Endothelial cell of umbilical vein (primary cell): ENCODE data around the gene CACNG4.

Experiments
- EZH2 ChIP-seq: IDR thresholded peaks from 2 replicates; pipeline ENCODE4 v1.6.1; 2012; ENCODE audit warnings: borderline replicate concordance, low read depth, mild to moderate bottlenecking, moderate library complexity, low read length, inconsistent platforms; ENCODE audit not compliant: severe bottlenecking
- FOS ChIP-seq: IDR thresholded peaks from 2 replicates; pipeline ENCODE4 v1.6.1; 2011; ENCODE audit warnings: mild to moderate bottlenecking, low read length, moderate library complexity, borderline replicate concordance; ENCODE audit not compliant: insufficient read depth
- JUN ChIP-seq: IDR thresholded peaks from 2 replicates; pipeline ENCODE4 v1.6.1; 2011; ENCODE audit warnings: borderline replicate concordance, low read depth; ENCODE audit not compliant: insufficient read length, insufficient read depth
- POLR2A ChIP-seq: IDR thresholded peaks from 2 replicates; pipeline ENCODE4 v1.6.1; 2012; ENCODE audit warnings: low read depth, mild to moderate bottlenecking, control low read depth, low read length
- TF ChIP-seq, protein P1 (sequence below), 2 donors: IDR thresholded peaks; 1 replicate in 1 of 2; 2 replicates in 1 of 2; pipeline ENCODE4 v1.5.1; 2011; ENCODE audit warnings: low read length in 2 of 2, mild to moderate bottlenecking in 2 of 2, moderate library complexity in 2 of 2, control low read depth in 1 of 2, inconsistent platforms in 1 of 2, low read depth in 1 of 2; ENCODE audit not compliant: insufficient read depth in 1 of 2; ENCODE audit errors: extremely low read depth in 1 of 2
- TF ChIP-seq, protein P2 (sequence below): IDR thresholded peaks from 2 replicates; pipeline ENCODE4 v1.6.1; 2011; ENCODE audit not compliant: insufficient read depth, insufficient read length

DNA sequence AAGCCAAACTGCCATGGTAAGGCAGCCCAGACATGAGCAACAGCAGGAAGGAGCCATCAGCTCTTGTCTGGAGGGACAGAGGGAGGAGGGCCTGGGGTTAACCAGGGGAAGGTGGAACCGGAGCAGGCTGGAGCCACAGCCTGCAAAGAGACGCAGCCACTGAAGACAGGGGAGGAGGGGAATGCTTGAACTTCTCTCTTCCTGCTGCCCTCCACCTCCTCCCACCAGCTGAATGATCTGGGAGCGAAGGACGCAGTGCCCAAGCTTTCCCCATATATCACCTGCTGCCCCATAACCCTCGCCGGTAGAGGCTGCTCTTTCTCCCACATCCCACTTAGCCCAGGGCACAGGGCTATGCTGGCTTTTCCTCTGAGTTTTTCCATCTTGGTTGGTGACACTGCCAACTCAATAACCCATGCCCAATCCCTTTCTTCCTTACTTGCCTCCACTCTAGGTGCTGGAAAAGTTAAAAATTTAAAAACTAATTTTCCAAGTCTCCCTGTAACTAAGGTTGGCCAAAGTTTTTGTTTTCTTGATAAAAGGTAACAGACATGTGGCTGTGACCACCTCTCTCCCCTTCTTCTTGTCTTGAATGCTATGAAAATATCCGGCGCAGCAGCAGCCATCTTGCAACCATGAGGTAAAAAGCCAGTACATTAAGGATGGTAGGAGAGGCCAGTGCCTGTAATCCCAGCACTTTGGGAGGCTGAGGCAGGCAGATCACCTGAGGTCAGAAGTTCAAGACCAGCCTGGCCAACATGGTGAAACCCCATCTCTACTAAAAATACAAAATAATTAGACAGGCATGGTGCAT lies 21.8 kb upstream of the CACNG4 start:
- TF ChIP-seq, protein P1, sequence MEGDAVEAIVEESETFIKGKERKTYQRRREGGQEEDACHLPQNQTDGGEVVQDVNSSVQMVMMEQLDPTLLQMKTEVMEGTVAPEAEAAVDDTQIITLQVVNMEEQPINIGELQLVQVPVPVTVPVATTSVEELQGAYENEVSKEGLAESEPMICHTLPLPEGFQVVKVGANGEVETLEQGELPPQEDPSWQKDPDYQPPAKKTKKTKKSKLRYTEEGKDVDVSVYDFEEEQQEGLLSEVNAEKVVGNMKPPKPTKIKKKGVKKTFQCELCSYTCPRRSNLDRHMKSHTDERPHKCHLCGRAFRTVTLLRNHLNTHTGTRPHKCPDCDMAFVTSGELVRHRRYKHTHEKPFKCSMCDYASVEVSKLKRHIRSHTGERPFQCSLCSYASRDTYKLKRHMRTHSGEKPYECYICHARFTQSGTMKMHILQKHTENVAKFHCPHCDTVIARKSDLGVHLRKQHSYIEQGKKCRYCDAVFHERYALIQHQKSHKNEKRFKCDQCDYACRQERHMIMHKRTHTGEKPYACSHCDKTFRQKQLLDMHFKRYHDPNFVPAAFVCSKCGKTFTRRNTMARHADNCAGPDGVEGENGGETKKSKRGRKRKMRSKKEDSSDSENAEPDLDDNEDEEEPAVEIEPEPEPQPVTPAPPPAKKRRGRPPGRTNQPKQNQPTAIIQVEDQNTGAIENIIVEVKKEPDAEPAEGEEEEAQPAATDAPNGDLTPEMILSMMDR (IDR thresholded peaks at IDR 0.05; ENCODE audit: extremely low read depth in 1 of 2, insufficient read depth in 1 of 2, low read depth in 1 of 2, low read length in 2 of 2): no peak
- no peak for TF ChIP-seq POLR2A
- TF ChIP-seq EZH2: no peak
- TF ChIP-seq JUN: no peak
- TF ChIP-seq FOS: no peak
- TF ChIP-seq, protein P2, sequence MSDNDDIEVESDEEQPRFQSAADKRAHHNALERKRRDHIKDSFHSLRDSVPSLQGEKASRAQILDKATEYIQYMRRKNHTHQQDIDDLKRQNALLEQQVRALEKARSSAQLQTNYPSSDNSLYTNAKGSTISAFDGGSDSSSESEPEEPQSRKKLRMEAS: no peak
